ENCODE results near the gene FAM13A.

GRCh38 chr4:88796545-88796944, 260.4 kb downstream of the FAM13A start:
- TF ChIP-seq CTCF (IDR thresholded peaks at IDR 0.05; ENCODE audit: low read depth, low read length, poor library complexity, severe bottlenecking) (no peak), EZH2phosphoT487 (IDR thresholded peaks at IDR 0.05; ENCODE audit: borderline replicate concordance, low read length) (no peak)

All from DOHH2 (cell line).